Suprapubic skin (tissue), 4 donors: ENCODE results near the gene DHCR7.

Experiments used
- CTCF ChIP-seq, 2 donors: fragments of 200-600 bp in 1 of 2; fragments of 450-650 bp in 1 of 2; sonication (generic) in 1 of 2; IDR thresholded peaks; one replicate each; pipeline ENCODE4 v1.5.1; 2016 to 2019; ENCODE audit warnings: antibody characterized with exemption in 2 of 2, mild to moderate bottlenecking in 1 of 2, moderate library complexity in 1 of 2
- POLR2A ChIP-seq, 2 donors: fragments of 450-650 bp; IDR thresholded peaks; one replicate each; pipeline ENCODE4 v1.6.1; 2017; ENCODE audit warnings: antibody characterized with exemption in 2 of 2, mild to moderate bottlenecking in 2 of 2, moderate library complexity in 2 of 2
- POLR2AphosphoS5 ChIP-seq, 3 donors: sonication (generic); formaldehyde crosslinking; IDR thresholded peaks; one replicate each; pipeline ENCODE4 v1.6.1; 2017; ENCODE audit warnings: antibody characterized with exemption in 3 of 3

GRCh38 chr11:71406681-71407080 lies 41.5 kb downstream of the DHCR7 start:
- no peak for TF ChIP-seq CTCF (IDR thresholded peaks at IDR 0.05)
- TF ChIP-seq POLR2AphosphoS5 (IDR thresholded peaks at IDR 0.05), result no peak
- TF ChIP-seq POLR2A (IDR thresholded peaks at IDR 0.05), result no peak
